Skeletal muscle satellite cell (primary cell): ENCODE data around the gene LETM1.

Source experiments
- H3K27me3 ChIP-seq: 2 replicates; pipeline ENCODE4 v1.7.0; 2013; ENCODE audit warnings: low read length; ENCODE audit not compliant: control insufficient read depth, insufficient read depth
- H3K36me3 ChIP-seq: 2 replicates; pipeline ENCODE4 v1.7.0; 2013; ENCODE audit warnings: mild to moderate bottlenecking, control low read depth, low read length; ENCODE audit not compliant: insufficient read depth
- H3K4me1 ChIP-seq: 2 replicates; pipeline ENCODE4 v1.7.0; 2013; ENCODE audit warnings: low read length; ENCODE audit not compliant: control insufficient read depth, insufficient read depth
- H3K4me2 ChIP-seq: 2 replicates; pipeline ENCODE4 v1.7.0; 2013; ENCODE audit warnings: mild to moderate bottlenecking, low read length
- H3K4me3 ChIP-seq: 2 replicates; pipeline ENCODE4 v1.7.0; 2013; ENCODE audit warnings: low read length
- H3K9ac ChIP-seq: 2 replicates; pipeline ENCODE4 v1.7.0; 2013; ENCODE audit warnings: mild to moderate bottlenecking, low read depth, low read length, moderate library complexity
- H3K9me3 ChIP-seq: replicated peaks from 2 replicates; pipeline ENCODE4 v1.7.0; 2013; ENCODE audit warnings: mild to moderate bottlenecking, control low read depth, low read length

Gene LETM1

GRCh38 chr4:1767061-1767769, 88.7 kb downstream of the LETM1 start:
- Histone ChIP-seq H3K4me3 (peak overlapping the region; percentile 60), H3K4me2 (peak overlapping the region; percentile 76), H3K36me3 (no peaks in the 10 kb centered on the region), H3K4me1 (peaks cover 10% of the 10 kb centered on the region), H3K27me3 (no peaks in the 10 kb centered on the region), H3K9ac (no peak overlapping the region), H3K9me3 (no peaks in the 10 kb centered on the region)

- H3K36me3 ChIP-seq, result no peaks in the 10 kb centered on the region
- no peak overlapping the region for H3K9ac ChIP-seq
- H3K4me1 ChIP-seq, result peaks cover 10% of the 10 kb centered on the region
- H3K9me3 ChIP-seq, result no peaks in the 10 kb centered on the region
- no peaks in the 10 kb centered on the region for H3K27me3 ChIP-seq
- peak overlapping the region; percentile 56 for H3K4me2 ChIP-seq
- H3K4me3 ChIP-seq, result no peak overlapping the region
These were observed 89.6 kb downstream of the LETM1 start for GRCh38 chr4:1766106-1767060.

- Histone ChIP-seq H3K4me3 (no peak overlapping the region), H3K9ac (no peak overlapping the region), H3K36me3 (no peaks in the 10 kb centered on the region), H3K27me3 (no peaks in the 10 kb centered on the region), H3K4me2 (no peak overlapping the region), H3K9me3 (no peaks in the 10 kb centered on the region), H3K4me1 (peaks cover 10% of the 10 kb centered on the region)
These were observed 90.4 kb downstream of the LETM1 start for GRCh38 chr4:1765409-1766072.

GRCh38 chr4:1764670-1765069, 91.3 kb downstream of the LETM1 start:
- no peaks in the 10 kb centered on the region for H3K27me3 ChIP-seq
- H3K4me2 ChIP-seq, result no peak overlapping the region
- peaks cover 10% of the 10 kb centered on the region for H3K4me1 ChIP-seq
- no peak overlapping the region for H3K4me3 ChIP-seq
- H3K9me3 ChIP-seq, result no peaks in the 10 kb centered on the region
- no peaks in the 10 kb centered on the region for H3K36me3 ChIP-seq
- H3K9ac ChIP-seq, result no peak overlapping the region

GRCh38 chr4:1763550-1764080, 92.3 kb downstream of the LETM1 start:
- H3K9ac ChIP-seq, result peak overlapping the region; percentile 62
- H3K9me3 ChIP-seq, result no peaks in the 10 kb centered on the region
- H3K4me1 ChIP-seq, result peaks cover 10% of the 10 kb centered on the region
- H3K36me3 ChIP-seq, result no peaks in the 10 kb centered on the region
- H3K4me3 ChIP-seq, result peak overlapping the region; percentile 54
- no peaks in the 10 kb centered on the region for H3K27me3 ChIP-seq
- H3K4me2 ChIP-seq, result peak overlapping the region; percentile 79

GRCh38 chr4:1763070-1763549, 92.8 kb downstream of the LETM1 start:
- Histone ChIP-seq H3K4me1 (peaks cover 10% of the 10 kb centered on the region), H3K27me3 (no peaks in the 10 kb centered on the region), H3K9ac (no peak overlapping the region), H3K36me3 (no peaks in the 10 kb centered on the region), H3K4me3 (peak overlapping the region; percentile 45), H3K9me3 (no peaks in the 10 kb centered on the region), H3K4me2 (peak overlapping the region; percentile 79)

- H3K36me3 ChIP-seq, result no peaks in the 10 kb centered on the region
- H3K4me2 ChIP-seq, result no peak overlapping the region
- H3K4me1 ChIP-seq, result peaks cover 10% of the 10 kb centered on the region
- H3K27me3 ChIP-seq, result no peaks in the 10 kb centered on the region
- no peak overlapping the region for H3K4me3 ChIP-seq
- H3K9ac ChIP-seq, result no peak overlapping the region
- no peaks in the 10 kb centered on the region for H3K9me3 ChIP-seq
These were observed 93.5 kb downstream of the LETM1 start for GRCh38 chr4:1762264-1763010.
